Right atrium auricular region (tissue), 2 donors: ENCODE data around the gene COG5. TPM values are rescaled to one million over a fixed set of nuclear protein-coding genes. Genes with fewer than 3 reads are reported as not detected.

Experiments
- DNase-seq: peaks from one replicate; pipeline ENCODE4 v3.0.0-alpha.2; 2019; ENCODE audit warnings: low spot score
- H3K27ac ChIP-seq, 2 donors: fragments of 200-600 bp; sonication (generic); 1 replicate in 1 of 2; 2 replicates in 1 of 2; pipeline ENCODE4 v1.5.1; 2016 to 2019
- H3K27me3 ChIP-seq, 2 donors: fragments of 200-600 bp; sonication (generic); one replicate each; pipeline versions ENCODE4 v1.5.1 to v1.6.0; 2017 to 2019
- H3K36me3 ChIP-seq: fragments of 200-600 bp; sonication (generic); one replicate; pipeline ENCODE4 v1.5.1; 2016
- H3K4me1 ChIP-seq, 2 donors: fragments of 200-600 bp; sonication (generic); one replicate each; pipeline versions ENCODE4 v1.5.1 to v1.6.0; 2017 to 2019
- H3K4me3 ChIP-seq, 2 donors: fragments of 200-600 bp; sonication (generic); 1 replicate in 1 of 2; 2 replicates in 1 of 2; pipeline ENCODE4 v1.5.1; 2017 to 2019; ENCODE audit warnings: mild to moderate bottlenecking in 1 of 2, moderate library complexity in 1 of 2
- H3K9me3 ChIP-seq, 2 donors: fragments of 200-600 bp; sonication (generic); one replicate each; pipeline ENCODE4 v1.5.1; 2019
- CTCF ChIP-seq, 2 donors: fragments of 200-600 bp; sonication (generic); IDR thresholded peaks; one replicate each; pipeline ENCODE4 v1.5.1; 2019; ENCODE audit warnings: antibody characterized with exemption in 2 of 2
- total RNA-seq, 2 donors: library from RNA; depleted of rRNA; stranded (reverse); fragments of >200 nt; gene quantifications; one replicate each; pipeline ENCODE4 v1.1.0, GENCODE V29; 2016

COG5 gene
- total RNA-seq, 2 donors from 2014 or later = 28.0 to 31.8 TPM

GRCh38 chr7:107327986-107328569 lies 235.6 kb downstream of the COG5 start:
- H3K4me1 ChIP-seq = no peaks in the 10 kb centered on the region
- H3K27ac ChIP-seq = no peak overlapping the region

GRCh38 chr7:107326061-107326460 lies 237.7 kb downstream of the COG5 start:
- no peaks in the 10 kb centered on the region for H3K9me3 ChIP-seq
- no peak overlapping the region for H3K27ac ChIP-seq
- H3K27me3 ChIP-seq = no peaks in the 10 kb centered on the region
- DNase-seq = no peak
- TF ChIP-seq CTCF (IDR thresholded peaks at IDR 0.05) = no peak
- no peaks in the 10 kb centered on the region for H3K36me3 ChIP-seq
- H3K4me1 ChIP-seq = no peaks in the 10 kb centered on the region
- H3K4me3 ChIP-seq = no peak overlapping the region

More at GRCh38 chr7:107327986-107328569, 235.6 kb downstream of the COG5 start:
- H3K9me3 ChIP-seq = no peaks in the 10 kb centered on the region
- H3K36me3 ChIP-seq = no peaks in the 10 kb centered on the region
- H3K27me3 ChIP-seq = no peaks in the 10 kb centered on the region
- no peak for DNase-seq
- TF ChIP-seq CTCF (IDR thresholded peaks at IDR 0.05) = no peak
- no peak overlapping the region for H3K4me3 ChIP-seq

- no peaks in the 10 kb centered on the region for H3K4me1 ChIP-seq
- no peak for TF ChIP-seq CTCF (IDR thresholded peaks at IDR 0.05)
- H3K27ac ChIP-seq = no peak overlapping the region
- no peak overlapping the region for H3K4me3 ChIP-seq
- H3K9me3 ChIP-seq = no peaks in the 10 kb centered on the region
- DNase-seq = no peak
- H3K36me3 ChIP-seq = no peaks in the 10 kb centered on the region
- H3K27me3 ChIP-seq = no peaks in the 10 kb centered on the region
These were observed 241.7 kb downstream of the COG5 start for GRCh38 chr7:107322015-107322414.

GRCh38 chr7:107321611-107322010 lies 242.1 kb downstream of the COG5 start:
- Histone ChIP-seq H3K27me3 (no peaks in the 10 kb centered on the region), H3K27ac (no peak overlapping the region), H3K9me3 (no peaks in the 10 kb centered on the region), H3K4me1 (no peaks in the 10 kb centered on the region), H3K4me3 (no peak overlapping the region), H3K36me3 (no peaks in the 10 kb centered on the region)
- no peak for DNase-seq
- no peak for TF ChIP-seq CTCF (IDR thresholded peaks at IDR 0.05)

- Histone ChIP-seq H3K4me1 (no peaks in the 10 kb centered on the region), H3K27me3 (no peaks in the 10 kb centered on the region), H3K4me3 (no peak overlapping the region), H3K36me3 (no peaks in the 10 kb centered on the region), H3K9me3 (no peaks in the 10 kb centered on the region), H3K27ac (no peak overlapping the region)
- TF ChIP-seq CTCF (IDR thresholded peaks at IDR 0.05) = no peak
- no peak for DNase-seq
These were observed 243.9 kb downstream of the COG5 start for GRCh38 chr7:107319724-107320228.
